ENCODE results near the gene PCDHB11.
"Not testable (repeated sequence)": the region's sequence is repeated elsewhere in the genome, so short reads cannot be mapped to it uniquely, and the experiment has no call there.

The PCDHB11 gene

GRCh38 chr5:141186897-141187512, 12.4 kb upstream of the PCDHB11 start, which contains the start of gene PCDHB9:
Gene PCDHB9, plus strand, starts transcription at chr5:141187161. Its CDS starts 158 bp downstream, at chr5:141187319.
- no peak for DNase-seq (ENCODE audit: low read depth in 1 of 2, low spot score in 1 of 2)

GRCh38 chr5:141188682-141189081, 10.7 kb upstream of the PCDHB11 start:
- DNase-seq (ENCODE audit: low read depth in 1 of 2, low spot score in 1 of 2), result not testable (repeated sequence)

DNA sequence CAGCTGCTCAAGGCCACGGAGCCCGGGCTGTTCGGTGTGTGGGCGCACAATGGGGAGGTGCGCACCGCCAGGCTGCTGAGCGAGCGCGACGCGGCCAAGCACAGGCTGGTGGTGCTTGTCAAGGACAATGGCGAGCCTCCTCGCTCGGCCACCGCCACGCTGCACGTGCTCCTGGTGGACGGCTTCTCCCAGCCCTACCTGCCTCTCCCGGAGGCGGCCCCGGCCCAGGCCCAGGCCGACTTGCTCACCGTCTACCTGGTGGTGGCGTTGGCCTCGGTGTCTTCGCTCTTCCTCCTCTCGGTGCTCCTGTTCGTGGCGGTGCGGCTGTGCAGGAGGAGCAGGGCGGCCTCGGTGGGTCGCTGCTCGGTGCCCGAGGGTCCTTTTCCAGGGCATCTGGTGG, 10.3 kb upstream of the PCDHB11 start:
- not testable (repeated sequence) for DNase-seq (ENCODE audit: low read depth in 1 of 2, low spot score in 1 of 2)

GRCh38 chr5:141192110-141192725, 7.2 kb upstream of the PCDHB11 start, which contains the start of gene PCDHB10:
Gene PCDHB10, plus strand, starts transcription at chr5:141192353. Its CDS starts 200 bp downstream, at chr5:141192553.
- no peak for DNase-seq (ENCODE audit: low read depth in 1 of 2, low spot score in 1 of 2)

GRCh38 chr5:141194332-141194731, 5.1 kb upstream of the PCDHB11 start:
- not testable (repeated sequence) for DNase-seq (ENCODE audit: low read depth in 1 of 2, low spot score in 1 of 2)

DNA sequence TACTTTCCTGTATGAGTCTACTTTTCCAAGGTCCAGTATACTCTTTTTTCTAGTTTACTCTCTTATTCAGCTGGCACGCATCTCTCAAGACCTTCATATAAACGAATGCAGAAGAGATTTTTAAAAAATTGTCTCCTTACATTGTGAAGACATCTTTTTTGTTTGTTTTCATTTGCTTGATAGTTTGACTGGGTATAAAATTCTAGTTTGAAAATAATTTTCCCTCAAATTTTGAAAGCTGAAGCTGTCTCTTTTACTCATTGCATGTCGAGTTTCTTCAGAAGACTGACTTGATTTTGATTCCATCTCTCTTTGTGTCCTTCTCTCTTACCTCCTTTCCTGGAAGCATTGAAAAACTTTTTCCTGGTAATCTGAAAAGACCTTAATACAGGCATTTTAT, 3.1 kb upstream of the PCDHB11 start:
- DNase-seq (ENCODE audit: low read depth in 1 of 2, low spot score in 1 of 2), result no peak

DNA sequence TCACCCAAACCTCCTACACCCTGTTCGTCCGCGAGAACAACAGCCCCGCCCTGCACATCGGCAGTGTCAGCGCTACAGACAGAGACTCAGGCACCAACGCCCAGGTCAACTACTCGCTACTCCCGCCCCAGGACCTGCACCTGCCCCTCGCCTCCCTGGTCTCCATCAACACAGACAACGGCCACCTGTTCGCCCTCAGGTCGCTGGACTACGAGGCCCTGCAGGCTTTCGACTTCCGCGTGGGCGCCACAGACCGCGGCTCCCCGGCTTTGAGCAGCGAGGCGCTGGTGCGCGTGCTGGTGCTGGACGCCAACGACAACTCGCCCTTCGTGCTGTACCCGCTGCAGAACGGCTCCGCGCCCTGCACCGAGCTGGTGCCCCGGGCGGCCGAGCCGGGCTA, 1.7 kb downstream of the PCDHB11 start:
- not testable (repeated sequence) for DNase-seq (ENCODE audit: low read depth in 1 of 2, low spot score in 1 of 2)

DNA sequence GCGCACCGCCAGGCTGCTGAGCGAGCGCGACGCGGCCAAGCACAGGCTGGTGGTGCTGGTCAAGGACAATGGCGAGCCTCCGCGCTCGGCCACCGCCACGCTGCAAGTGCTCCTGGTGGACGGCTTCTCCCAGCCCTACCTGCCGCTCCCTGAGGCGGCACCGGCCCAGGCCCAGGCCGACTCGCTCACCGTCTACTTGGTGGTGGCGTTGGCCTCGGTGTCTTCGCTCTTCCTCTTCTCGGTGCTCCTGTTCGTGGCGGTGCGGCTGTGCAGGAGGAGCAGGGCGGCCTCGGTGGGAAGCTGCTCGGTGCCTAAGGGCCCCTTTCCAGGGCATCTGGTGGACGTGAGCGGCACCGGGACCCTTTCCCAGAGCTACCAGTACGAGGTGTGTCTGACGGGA, 2.2 kb downstream of the PCDHB11 start:
- DNase-seq (ENCODE audit: low read depth in 1 of 2, low spot score in 1 of 2), result not testable (repeated sequence)

DNA sequence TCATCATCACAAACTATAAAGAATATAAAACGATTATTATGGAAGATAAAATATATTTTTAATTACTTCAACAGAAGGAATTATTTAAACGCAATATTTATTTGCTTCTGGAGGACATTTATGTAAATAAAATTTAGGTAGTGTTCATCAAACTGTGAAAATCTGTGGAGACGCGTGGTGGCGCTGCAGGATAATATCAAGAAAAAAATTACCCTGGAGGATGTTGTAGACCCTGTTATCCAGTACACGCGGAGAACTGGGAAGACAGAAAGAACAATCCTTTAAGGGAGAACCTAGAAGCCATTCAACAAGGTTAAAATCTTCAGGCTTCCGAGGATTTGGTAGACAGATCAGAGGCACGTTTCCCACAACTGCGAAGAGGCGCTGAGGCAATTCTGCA, 9.1 kb downstream of the PCDHB11 start, which contains the start of gene PCDHB12:
TSS of gene PCDHB12 (plus strand) at position 242 of the 400 bp plus-strand sequence. CDS start 189 bp downstream, outside the sequence.
- no peak for DNase-seq (ENCODE audit: low read depth in 1 of 2, low spot score in 1 of 2)

DNA sequence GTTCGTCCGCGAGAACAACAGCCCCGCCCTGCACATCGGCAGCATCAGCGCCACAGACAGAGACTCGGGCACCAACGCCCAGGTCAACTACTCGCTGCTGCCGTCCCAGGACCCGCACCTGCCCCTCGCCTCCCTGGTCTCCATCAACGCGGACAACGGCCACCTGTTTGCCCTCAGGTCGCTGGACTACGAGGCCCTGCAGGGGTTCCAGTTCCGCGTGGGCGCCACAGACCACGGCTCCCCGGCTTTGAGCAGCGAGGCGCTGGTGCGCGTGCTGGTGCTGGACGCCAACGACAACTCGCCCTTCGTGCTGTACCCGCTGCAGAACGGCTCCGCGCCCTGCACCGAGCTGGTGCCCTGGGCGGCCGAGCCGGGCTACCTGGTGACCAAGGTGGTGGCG, 10.9 kb downstream of the PCDHB11 start:
- not testable (repeated sequence) for DNase-seq (ENCODE audit: low read depth in 1 of 2, low spot score in 1 of 2)

- DNase-seq (ENCODE audit: low read depth in 1 of 2, low spot score in 1 of 2), result not testable (repeated sequence)
Measured at GRCh38 chr5:141210849-141211248, 11.4 kb downstream of the PCDHB11 start.

GRCh38 chr5:141213656-141214339, 14.4 kb downstream of the PCDHB11 start, which contains the start of gene PCDHB13:
Gene PCDHB13, plus strand, starts transcription at chr5:141213919. Its CDS starts 205 bp downstream, at chr5:141214124.
- DNase-seq (ENCODE audit: low read depth in 1 of 2, low spot score in 1 of 2), result not testable (repeated sequence)

DNA sequence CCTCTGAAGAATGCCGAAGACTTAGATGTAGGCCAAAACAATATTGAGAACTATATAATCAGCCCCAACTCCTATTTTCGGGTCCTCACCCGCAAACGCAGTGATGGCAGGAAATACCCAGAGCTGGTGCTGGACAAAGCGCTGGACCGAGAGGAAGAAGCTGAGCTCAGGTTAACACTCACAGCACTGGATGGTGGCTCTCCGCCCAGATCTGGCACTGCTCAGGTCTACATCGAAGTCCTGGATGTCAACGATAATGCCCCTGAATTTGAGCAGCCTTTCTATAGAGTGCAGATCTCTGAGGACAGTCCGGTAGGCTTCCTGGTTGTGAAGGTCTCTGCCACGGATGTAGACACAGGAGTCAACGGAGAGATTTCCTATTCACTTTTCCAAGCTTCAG, 15.2 kb downstream of the PCDHB11 start:
- not testable (repeated sequence) for DNase-seq (ENCODE audit: low read depth in 1 of 2, low spot score in 1 of 2)

DNA sequence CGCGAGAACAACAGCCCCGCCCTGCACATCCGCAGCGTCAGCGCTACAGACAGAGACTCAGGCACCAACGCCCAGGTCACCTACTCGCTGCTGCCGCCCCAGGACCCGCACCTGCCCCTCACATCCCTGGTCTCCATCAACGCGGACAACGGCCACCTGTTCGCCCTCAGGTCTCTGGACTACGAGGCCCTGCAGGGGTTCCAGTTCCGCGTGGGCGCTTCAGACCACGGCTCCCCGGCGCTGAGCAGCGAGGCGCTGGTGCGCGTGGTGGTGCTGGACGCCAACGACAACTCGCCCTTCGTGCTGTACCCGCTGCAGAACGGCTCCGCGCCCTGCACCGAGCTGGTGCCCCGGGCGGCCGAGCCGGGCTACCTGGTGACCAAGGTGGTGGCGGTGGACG, 16.1 kb downstream of the PCDHB11 start:
- not testable (repeated sequence) for DNase-seq (ENCODE audit: low read depth in 1 of 2, low spot score in 1 of 2)

DNA sequence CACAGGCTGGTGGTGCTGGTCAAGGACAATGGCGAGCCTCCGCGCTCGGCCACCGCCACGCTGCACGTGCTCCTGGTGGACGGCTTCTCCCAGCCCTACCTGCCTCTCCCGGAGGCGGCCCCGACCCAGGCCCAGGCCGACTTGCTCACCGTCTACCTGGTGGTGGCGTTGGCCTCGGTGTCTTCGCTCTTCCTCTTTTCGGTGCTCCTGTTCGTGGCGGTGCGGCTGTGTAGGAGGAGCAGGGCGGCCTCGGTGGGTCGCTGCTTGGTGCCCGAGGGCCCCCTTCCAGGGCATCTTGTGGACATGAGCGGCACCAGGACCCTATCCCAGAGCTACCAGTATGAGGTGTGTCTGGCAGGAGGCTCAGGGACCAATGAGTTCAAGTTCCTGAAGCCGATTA, 16.6 kb downstream of the PCDHB11 start:
- DNase-seq (ENCODE audit: low read depth in 1 of 2, low spot score in 1 of 2), result not testable (repeated sequence)

DNA sequence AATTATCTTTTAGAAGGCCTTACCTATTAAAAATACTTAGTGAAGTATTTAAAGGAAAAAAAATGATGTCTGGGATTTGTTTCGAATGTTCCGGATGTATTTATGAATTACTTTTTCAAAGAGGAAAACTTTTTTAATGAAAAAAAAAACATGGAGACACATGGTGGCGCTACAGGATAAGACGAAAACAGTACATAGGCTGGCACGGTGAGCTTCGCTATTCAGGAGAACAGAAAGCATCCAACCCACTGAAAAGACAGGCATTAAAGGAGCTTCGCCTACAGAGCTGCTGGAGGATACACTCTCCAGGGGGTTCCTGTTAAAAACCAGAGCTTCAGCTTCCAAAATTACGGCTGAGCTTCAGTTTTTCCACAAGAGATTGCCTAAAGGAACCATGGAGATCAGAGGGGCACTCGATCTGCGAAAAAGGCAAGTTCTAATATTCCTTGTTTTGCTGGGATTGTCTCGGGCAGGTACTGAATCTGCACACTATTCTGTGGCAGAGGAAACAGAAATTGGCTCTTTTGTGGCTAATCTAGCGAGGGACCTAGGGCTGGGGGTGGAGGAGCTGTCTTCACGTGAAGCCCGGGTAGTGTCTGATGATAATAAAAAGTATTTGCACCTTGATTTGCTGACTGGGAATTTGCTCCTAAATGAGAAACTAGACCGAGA, 23.8 kb downstream of the PCDHB11 start, which contains the start of gene PCDHB14:
TSS of gene PCDHB14 (plus strand) at position 232 of the 672 bp plus-strand sequence. CDS start at position 395, 163 bp downstream.
- no peak for DNase-seq (ENCODE audit: low read depth in 1 of 2, low spot score in 1 of 2)

GRCh38 chr5:141224844-141225243, 25.4 kb downstream of the PCDHB11 start:
- not testable (repeated sequence) for DNase-seq (ENCODE audit: low read depth in 1 of 2, low spot score in 1 of 2)

- DNase-seq (ENCODE audit: low read depth in 1 of 2, low spot score in 1 of 2), result not testable (repeated sequence)
Measured at GRCh38 chr5:141225421-141225820, 26.0 kb downstream of the PCDHB11 start.

- DNase-seq (ENCODE audit: low read depth in 1 of 2, low spot score in 1 of 2), result no peak
Measured at GRCh38 chr5:141234109-141234667, 34.8 kb downstream of the PCDHB11 start.

- not testable (repeated sequence) for DNase-seq (ENCODE audit: low read depth in 1 of 2, low spot score in 1 of 2)
Measured at GRCh38 chr5:141235922-141236321, 36.5 kb downstream of the PCDHB11 start.

Data from stimulated activated CD4-positive, alpha-beta T cell treated with anti-CD3 and anti-CD28 coated beads, Interleukin-15, amount 100 ng/mL, for 1 hour (primary cell).